ENCODE results near the gene FSTL3. TPM values are rescaled to one million over a fixed set of nuclear protein-coding genes. Genes with fewer than 3 reads are reported as not detected.

Gene FSTL3
- total RNA-seq, 1 experiment from 2014 or later = 6.8 TPM

DNA sequence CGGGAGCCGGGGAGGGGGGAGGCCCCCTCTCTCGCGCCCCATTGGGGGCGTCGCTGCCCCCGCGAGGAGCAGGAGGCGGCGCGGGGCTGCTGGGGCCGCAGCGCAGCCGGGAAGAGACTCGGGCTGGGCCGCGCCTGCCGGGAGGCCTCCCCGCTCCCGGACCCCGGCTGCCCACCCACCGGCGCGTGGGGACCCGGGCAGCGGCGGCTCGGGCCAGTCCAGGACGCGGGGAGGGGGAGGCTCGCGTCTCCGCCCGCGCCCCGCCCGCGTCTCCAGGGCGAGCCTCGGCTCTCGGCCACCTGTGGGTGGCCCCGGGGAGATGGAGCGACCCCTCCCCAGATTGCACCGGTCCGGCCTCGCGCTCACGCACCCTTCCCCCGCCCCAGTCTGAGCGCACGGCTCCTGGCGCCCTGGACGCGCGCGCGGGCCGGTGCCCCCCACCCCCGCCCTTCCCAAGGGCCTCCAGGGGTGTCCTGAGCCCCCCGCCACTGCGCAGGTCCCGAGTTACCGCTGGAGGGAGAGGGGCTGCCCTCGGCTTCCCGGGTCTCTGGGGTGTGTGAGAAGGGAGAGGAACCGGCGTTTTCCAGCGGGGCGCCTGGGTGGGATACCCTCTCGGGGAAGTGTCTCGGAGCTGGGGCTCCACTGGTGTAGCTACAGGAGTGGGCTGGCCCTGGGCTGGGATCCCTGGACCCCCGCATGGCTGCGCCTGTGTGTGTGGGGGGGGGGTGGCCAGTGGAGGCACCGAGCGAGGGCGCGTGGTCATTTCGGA lies 33.2 kb downstream of the FSTL3 start:
- no peak overlapping the region for H3K18ac ChIP-seq (ENCODE audit: insufficient read length, low read depth, low read length)
- H3K9ac ChIP-seq (ENCODE audit: extremely low read depth, insufficient read length, low read length) = no peak overlapping the region

More for the DNA sequence above, 33.2 kb downstream of the FSTL3 start:
- Histone ChIP-seq H4K5ac (ENCODE audit: insufficient read length, low read depth, low read length) (no peak overlapping the region), H3K27me3 (ENCODE audit: insufficient read depth, low read length) (no peaks in the 10 kb centered on the region), H3K27ac (ENCODE audit: insufficient read length, low read depth, low read length) (no peak overlapping the region), H3K56ac (ENCODE audit: insufficient read length, low read depth, low read length) (no peak overlapping the region), H4K91ac (ENCODE audit: insufficient read length, low read depth, low read length) (no peak overlapping the region), H3K23ac (ENCODE audit: insufficient read length, low read depth, low read length) (no peak overlapping the region), H2BK20ac (ENCODE audit: low read depth, low read length, poor library complexity, severe bottlenecking) (no peak overlapping the region), H3K9me3 (ENCODE audit: control insufficient read depth, low read depth, low read length) (no peaks in the 10 kb centered on the region), H4K20me1 (ENCODE audit: control insufficient read depth, insufficient read depth, insufficient read length) (no peaks in the 10 kb centered on the region), H3K79me1 (ENCODE audit: insufficient read depth, low read depth, low read length, poor library complexity, severe bottlenecking) (no peaks in the 10 kb centered on the region), H3K4ac (ENCODE audit: low read depth, low read length) (no peak overlapping the region), H2AK5ac (ENCODE audit: insufficient read length, low read length) (no peak overlapping the region), H3K14ac (ENCODE audit: insufficient read depth, low read length) (no peak overlapping the region), H3K4me1 (ENCODE audit: insufficient read depth, low read length) (no peaks in the 10 kb centered on the region; the same call in 1 of the 2 replicates), H2BK12ac (ENCODE audit: insufficient read length, low read depth, low read length) (no peak overlapping the region), H2BK5ac (ENCODE audit: insufficient read length, low read length) (no peak overlapping the region), H3K4me2 (ENCODE audit: insufficient read depth, insufficient read length, low read length) (peak overlapping the region; percentile 44), H2BK120ac (ENCODE audit: low read depth, low read length, poor library complexity, severe bottlenecking) (no peak overlapping the region), H3K79me2 (ENCODE audit: insufficient read depth, low read length) (no peaks in the 10 kb centered on the region), H2BK15ac (ENCODE audit: low read depth, low read length) (no peak overlapping the region), H4K8ac (replicated peaks; ENCODE audit: insufficient read length, low read depth, low read length) (no peak overlapping the region), H3K23me2 (ENCODE audit: insufficient read length, low read depth, low read length, poor library complexity, severe bottlenecking) (peaks cover 8% of the 10 kb centered on the region), H2AFZ (ENCODE audit: low read length) (no peak overlapping the region), H3T11ph (ENCODE audit: low read length) (no peak overlapping the region)
- DNase-seq = no peak
- Mint-ChIP-seq H3K27me3 (ENCODE audit: low read depth) (peaks cover 17% of the 10 kb centered on the region), H3K4me3 (peak overlapping the region; percentile 54 to 74), H3K27ac (no peak overlapping the region), H3K36me3 (ENCODE audit: insufficient read depth in 1 of 3, low read depth in 3 of 3) (peaks cover 0 to 5% (median 3%) of the 10 kb centered on the region in 3 experiments; a peak in 3 of 7 replicates), H3K4me1 (peaks cover 11% of the 10 kb centered on the region in 2 experiments), H3K9me3 (peaks cover 8 to 9% of the 10 kb centered on the region in 2 experiments)
- TF ChIP-seq, protein P1, sequence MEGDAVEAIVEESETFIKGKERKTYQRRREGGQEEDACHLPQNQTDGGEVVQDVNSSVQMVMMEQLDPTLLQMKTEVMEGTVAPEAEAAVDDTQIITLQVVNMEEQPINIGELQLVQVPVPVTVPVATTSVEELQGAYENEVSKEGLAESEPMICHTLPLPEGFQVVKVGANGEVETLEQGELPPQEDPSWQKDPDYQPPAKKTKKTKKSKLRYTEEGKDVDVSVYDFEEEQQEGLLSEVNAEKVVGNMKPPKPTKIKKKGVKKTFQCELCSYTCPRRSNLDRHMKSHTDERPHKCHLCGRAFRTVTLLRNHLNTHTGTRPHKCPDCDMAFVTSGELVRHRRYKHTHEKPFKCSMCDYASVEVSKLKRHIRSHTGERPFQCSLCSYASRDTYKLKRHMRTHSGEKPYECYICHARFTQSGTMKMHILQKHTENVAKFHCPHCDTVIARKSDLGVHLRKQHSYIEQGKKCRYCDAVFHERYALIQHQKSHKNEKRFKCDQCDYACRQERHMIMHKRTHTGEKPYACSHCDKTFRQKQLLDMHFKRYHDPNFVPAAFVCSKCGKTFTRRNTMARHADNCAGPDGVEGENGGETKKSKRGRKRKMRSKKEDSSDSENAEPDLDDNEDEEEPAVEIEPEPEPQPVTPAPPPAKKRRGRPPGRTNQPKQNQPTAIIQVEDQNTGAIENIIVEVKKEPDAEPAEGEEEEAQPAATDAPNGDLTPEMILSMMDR (conservative IDR thresholded peaks at IDR 0.05) = no peak
- WGBS (ENCODE audit: extremely low coverage, insufficient read length, low lambda C conversion rate) = no CpG with 5 or more reads among the region's 78 CpGs

All from H9 (cell line).